ENCODE results near the gene GDPD4. TPM values are rescaled to one million over a fixed set of nuclear protein-coding genes. Genes with fewer than 3 reads are reported as not detected.

GDPD4 gene
- polyA plus RNA-seq, 1 experiment: not detected

GRCh38 chr11:77178150-77178549, 123.3 kb downstream of the GDPD4 start:
- H3K4me3 ChIP-seq (ENCODE audit: low read depth, low read length): no peak overlapping the region
- H3K27ac ChIP-seq (ENCODE audit: low read depth, low read length): no peak overlapping the region
- TF ChIP-seq, protein P1, sequence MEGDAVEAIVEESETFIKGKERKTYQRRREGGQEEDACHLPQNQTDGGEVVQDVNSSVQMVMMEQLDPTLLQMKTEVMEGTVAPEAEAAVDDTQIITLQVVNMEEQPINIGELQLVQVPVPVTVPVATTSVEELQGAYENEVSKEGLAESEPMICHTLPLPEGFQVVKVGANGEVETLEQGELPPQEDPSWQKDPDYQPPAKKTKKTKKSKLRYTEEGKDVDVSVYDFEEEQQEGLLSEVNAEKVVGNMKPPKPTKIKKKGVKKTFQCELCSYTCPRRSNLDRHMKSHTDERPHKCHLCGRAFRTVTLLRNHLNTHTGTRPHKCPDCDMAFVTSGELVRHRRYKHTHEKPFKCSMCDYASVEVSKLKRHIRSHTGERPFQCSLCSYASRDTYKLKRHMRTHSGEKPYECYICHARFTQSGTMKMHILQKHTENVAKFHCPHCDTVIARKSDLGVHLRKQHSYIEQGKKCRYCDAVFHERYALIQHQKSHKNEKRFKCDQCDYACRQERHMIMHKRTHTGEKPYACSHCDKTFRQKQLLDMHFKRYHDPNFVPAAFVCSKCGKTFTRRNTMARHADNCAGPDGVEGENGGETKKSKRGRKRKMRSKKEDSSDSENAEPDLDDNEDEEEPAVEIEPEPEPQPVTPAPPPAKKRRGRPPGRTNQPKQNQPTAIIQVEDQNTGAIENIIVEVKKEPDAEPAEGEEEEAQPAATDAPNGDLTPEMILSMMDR (IDR thresholded peaks at IDR 0.05; ENCODE audit: low read depth, low read length): no peak
- H3K9me3 ChIP-seq (ENCODE audit: control insufficient read depth, insufficient read depth, low read length): no peaks in the 10 kb centered on the region; the same call in 1 of the 2 replicates
- DNase-seq (ENCODE audit: low read depth, low spot score): no peak
- ChIA-PET POLR2A (no interaction called here), CTCF (interaction anchor here (1.2 kb wide), 1 partner anchor 10 kb away, joined by 4 read pairs; no protein-coding TSS in a partner anchor)
- H3K27me3 ChIP-seq (ENCODE audit: control insufficient read depth, insufficient read depth, low read length): peaks cover 19% of the 10 kb centered on the region

GRCh38 chr11:77176996-77177395, 124.5 kb downstream of the GDPD4 start:
- no peaks in the 10 kb centered on the region; the same call in 1 of the 2 replicates for H3K9me3 ChIP-seq (ENCODE audit: control insufficient read depth, insufficient read depth, low read length)
- no peak overlapping the region for H3K4me3 ChIP-seq (ENCODE audit: low read depth, low read length)
- CTCF ChIA-PET: no interaction called here
- POLR2A ChIA-PET: no interaction called here
- peaks cover 15% of the 10 kb centered on the region for H3K27me3 ChIP-seq (ENCODE audit: control insufficient read depth, insufficient read depth, low read length)
- H3K27ac ChIP-seq (ENCODE audit: low read depth, low read length): no peak overlapping the region
- TF ChIP-seq, protein P1 (IDR thresholded peaks at IDR 0.05; ENCODE audit: low read depth, low read length): no peak
- DNase-seq (ENCODE audit: low read depth, low spot score): no peak

DNA sequence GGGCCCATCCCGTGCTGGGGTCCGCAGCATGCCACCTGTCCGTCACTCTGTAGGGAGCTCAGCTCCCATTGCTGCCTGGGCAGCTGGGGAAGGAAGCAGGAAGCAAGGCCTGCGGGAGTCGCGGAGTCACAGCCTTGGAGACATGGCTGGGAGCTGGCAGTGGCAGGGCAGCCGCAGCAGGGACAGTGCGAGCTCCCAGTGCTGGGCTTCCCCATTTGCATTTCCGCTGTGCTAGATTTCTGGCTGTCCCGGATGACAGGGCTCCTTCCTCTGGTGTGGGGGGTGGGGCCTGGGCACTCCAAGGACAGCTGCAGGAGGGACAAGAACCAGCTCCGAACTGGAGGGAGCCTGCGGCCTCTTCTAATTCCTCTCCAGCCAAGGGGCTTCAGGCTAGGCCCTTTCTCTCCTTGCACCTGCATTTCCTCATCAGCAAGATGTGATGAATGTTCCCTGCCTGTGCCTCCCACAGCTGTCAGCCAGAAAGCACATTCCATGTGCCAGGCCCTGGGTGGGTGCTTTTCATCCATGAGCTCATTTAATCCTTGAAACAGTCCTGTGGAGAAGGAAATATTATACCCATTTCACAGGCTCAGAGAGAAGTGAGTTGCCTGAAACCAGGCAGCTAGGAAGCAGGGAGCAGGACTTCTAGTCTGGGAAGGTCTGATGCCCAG, 125.5 kb downstream of the GDPD4 start:
- H3K4me3 ChIP-seq (ENCODE audit: low read depth, low read length): no peak overlapping the region
- no peak for DNase-seq (ENCODE audit: low read depth, low spot score)
- ChIA-PET CTCF (no interaction called here), POLR2A (no interaction called here)
- H3K27me3 ChIP-seq (ENCODE audit: control insufficient read depth, insufficient read depth, low read length): peaks cover 14% of the 10 kb centered on the region
- no peaks in the 10 kb centered on the region; the same call in 1 of the 2 replicates for H3K9me3 ChIP-seq (ENCODE audit: control insufficient read depth, insufficient read depth, low read length)
- no peak overlapping the region for H3K27ac ChIP-seq (ENCODE audit: low read depth, low read length)
- TF ChIP-seq, protein P1 (IDR thresholded peaks at IDR 0.05; ENCODE audit: low read depth, low read length): no peak

DNA sequence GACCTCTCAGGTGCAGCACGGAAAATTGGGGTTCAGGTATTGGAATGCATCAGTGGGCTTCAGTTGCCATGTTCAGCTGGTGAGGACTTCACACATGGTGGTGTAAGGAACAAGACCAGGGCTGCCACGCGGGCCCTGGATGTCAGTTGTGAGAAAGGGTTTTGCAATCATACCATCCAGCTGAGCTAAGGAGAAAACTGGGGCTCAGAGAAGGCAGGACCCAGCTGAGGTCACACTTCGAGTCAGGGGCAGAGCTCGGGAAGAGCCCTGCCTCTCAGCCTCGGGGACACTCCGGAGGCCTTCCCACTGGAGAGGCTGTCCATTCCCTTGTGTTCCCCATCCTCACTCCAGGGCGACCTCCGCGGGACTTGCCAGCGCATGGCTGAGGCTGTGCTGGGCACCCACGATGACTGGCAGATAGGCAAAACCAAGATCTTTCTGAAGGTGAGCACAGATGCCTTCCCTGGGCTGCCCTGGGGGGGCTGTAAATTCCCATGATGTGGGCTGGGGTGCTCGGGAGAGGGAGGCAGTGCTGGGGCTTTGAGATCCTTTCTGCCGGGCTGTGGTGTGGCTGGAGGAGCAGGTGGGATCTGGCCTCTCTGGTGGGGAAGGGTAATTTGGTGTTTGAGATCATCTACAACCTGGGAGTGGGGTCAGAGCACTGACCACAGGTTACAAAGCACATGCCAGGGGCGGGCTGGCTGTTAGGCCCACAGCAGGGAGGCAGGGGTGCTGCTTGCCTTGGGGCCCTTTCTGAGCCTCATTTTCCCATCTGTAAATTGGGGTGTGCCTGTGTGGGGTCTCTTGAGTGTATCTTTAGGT, 126.3 kb downstream of the GDPD4 start:
- H3K4me3 ChIP-seq (ENCODE audit: low read depth, low read length): no peak overlapping the region
- ChIA-PET CTCF (no interaction called here), POLR2A (no interaction called here)
- no peak for DNase-seq (ENCODE audit: low read depth, low spot score)
- H3K27me3 ChIP-seq (ENCODE audit: control insufficient read depth, insufficient read depth, low read length): peaks cover 17% of the 10 kb centered on the region
- TF ChIP-seq, protein P1 (IDR thresholded peaks at IDR 0.05; ENCODE audit: low read depth, low read length): no peak
- H3K9me3 ChIP-seq (ENCODE audit: control insufficient read depth, insufficient read depth, low read length): no peaks in the 10 kb centered on the region; the same call in 1 of the 2 replicates
- no peak overlapping the region for H3K27ac ChIP-seq (ENCODE audit: low read depth, low read length)

GRCh38 chr11:77174559-77174958, 126.9 kb downstream of the GDPD4 start:
- Histone ChIP-seq H3K27ac (ENCODE audit: low read depth, low read length) (no peak overlapping the region), H3K9me3 (ENCODE audit: control insufficient read depth, insufficient read depth, low read length) (no peaks in the 10 kb centered on the region; the same call in 1 of the 2 replicates), H3K4me3 (ENCODE audit: low read depth, low read length) (no peak overlapping the region), H3K27me3 (ENCODE audit: control insufficient read depth, insufficient read depth, low read length) (peaks cover 15% of the 10 kb centered on the region)
- no peak for DNase-seq (ENCODE audit: low read depth, low spot score)
- ChIA-PET POLR2A (no interaction called here), CTCF (interaction anchor here (0.6 kb wide), 1 partner anchor 342 kb away, joined by 3 read pairs; no protein-coding TSS in a partner anchor)
- TF ChIP-seq, protein P1 (IDR thresholded peaks at IDR 0.05; ENCODE audit: low read depth, low read length): no peak

Measured in AG04450 (cell line).